Activated naive CD4-positive, alpha-beta T cell treated with anti-CD3 and anti-CD28 coated beads, Interleukin-2, amount 10 ng/mL, durations not matched to agents 7 days and 5 days (primary cell): Measurements from ENCODE around the gene MYO1E.
A peak's percentile ranks its signal among the peaks of the same experiment; 100 is the strongest.
"Not testable (repeated sequence)": the region's sequence is repeated elsewhere in the genome, so short reads cannot be mapped to it uniquely, and the experiment has no call there.

ENCODE experiments used
- CTCF ChIA-PET: fragments of 350-600 bp; sonication (Branson Sonifier 250); formaldehyde crosslinking; loops from one replicate; lab custom pipeline; 2021; ENCODE audit warnings: antibody characterized with exemption; lab: Charles Lee
- DNase-seq: peaks from one replicate; pipeline ENCODE4 v3.0.0-alpha.2; 2020
- H3K27ac Mint-ChIP-seq: one replicate; pipeline ENCODE4 v1.8.0; 2021; ENCODE audit warnings: mild to moderate bottlenecking, moderate library complexity, mixed read lengths
- H3K27me3 Mint-ChIP-seq: one replicate; pipeline ENCODE4 v1.8.0; 2021; ENCODE audit warnings: mild to moderate bottlenecking, mixed read lengths
- H3K36me3 Mint-ChIP-seq: one replicate; pipeline ENCODE4 v1.8.0; 2021; ENCODE audit warnings: mixed read lengths
- H3K4me1 Mint-ChIP-seq: one replicate; pipeline ENCODE4 v1.8.0; 2021; ENCODE audit warnings: mixed read lengths
- H3K4me3 Mint-ChIP-seq: one replicate; pipeline ENCODE4 v1.8.0; 2021; ENCODE audit warnings: mild to moderate bottlenecking, moderate library complexity, mixed read lengths
- H3K9me3 Mint-ChIP-seq: one replicate; pipeline ENCODE4 v1.8.0; 2021; ENCODE audit warnings: mixed read lengths

The MYO1E gene

GRCh38 chr15:59168536-59168935 is 204.1 kb downstream of the MYO1E start:
- Mint-ChIP-seq H3K9me3 (no peaks in the 10 kb centered on the region), H3K4me3 (no peak overlapping the region), H3K27me3 (no peaks in the 10 kb centered on the region), H3K4me1 (peaks cover 34% of the 10 kb centered on the region), H3K27ac (no peak overlapping the region), H3K36me3 (peaks cover 12% of the 10 kb centered on the region)
- DNase-seq = no peak
- CTCF ChIA-PET = no interaction called here

- CTCF ChIA-PET = interaction anchor here (1.1 kb wide), 1 partner anchor 29 kb away, joined by 4 read pairs; no protein-coding TSS in a partner anchor
- no peak for DNase-seq
- Mint-ChIP-seq H3K27me3 (no peaks in the 10 kb centered on the region), H3K4me3 (no peak overlapping the region), H3K36me3 (peaks cover 12% of the 10 kb centered on the region), H3K4me1 (peaks cover 34% of the 10 kb centered on the region), H3K9me3 (no peaks in the 10 kb centered on the region), H3K27ac (no peak overlapping the region)
Measured at GRCh38 chr15:59166601-59167265, 205.9 kb downstream of the MYO1E start.

DNA sequence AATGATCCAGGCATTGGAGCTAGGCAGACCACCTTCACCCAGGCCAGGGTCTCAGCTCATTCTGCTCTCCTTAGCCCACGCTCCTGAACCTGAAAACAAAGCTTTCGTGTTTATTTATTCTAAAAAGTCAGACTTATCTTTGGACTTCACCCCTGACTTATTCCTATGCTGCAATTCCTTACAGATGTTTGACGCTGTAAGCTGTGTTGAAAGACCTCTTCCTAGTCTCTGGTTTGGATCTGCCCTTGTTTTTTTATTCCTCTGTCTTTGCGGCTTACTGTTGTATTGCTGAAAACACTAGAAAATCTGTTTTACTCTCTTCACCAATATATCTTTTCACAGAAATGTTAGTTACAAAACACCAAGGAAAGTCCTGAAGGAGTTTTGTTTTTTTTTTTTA is 206.5 kb downstream of the MYO1E start:
- Mint-ChIP-seq H3K27me3 (no peaks in the 10 kb centered on the region), H3K9me3 (no peaks in the 10 kb centered on the region), H3K36me3 (peaks cover 12% of the 10 kb centered on the region), H3K4me3 (no peak overlapping the region), H3K27ac (peak overlapping the region; percentile 70), H3K4me1 (peaks cover 34% of the 10 kb centered on the region)
- no peak for DNase-seq
- CTCF ChIA-PET = interaction anchor here (1.1 to 2.5 kb wide), 3 partner anchors 28 to 363 kb away, joined by 4 to 9 read pairs (median 4); no protein-coding TSS in a partner anchor

DNA sequence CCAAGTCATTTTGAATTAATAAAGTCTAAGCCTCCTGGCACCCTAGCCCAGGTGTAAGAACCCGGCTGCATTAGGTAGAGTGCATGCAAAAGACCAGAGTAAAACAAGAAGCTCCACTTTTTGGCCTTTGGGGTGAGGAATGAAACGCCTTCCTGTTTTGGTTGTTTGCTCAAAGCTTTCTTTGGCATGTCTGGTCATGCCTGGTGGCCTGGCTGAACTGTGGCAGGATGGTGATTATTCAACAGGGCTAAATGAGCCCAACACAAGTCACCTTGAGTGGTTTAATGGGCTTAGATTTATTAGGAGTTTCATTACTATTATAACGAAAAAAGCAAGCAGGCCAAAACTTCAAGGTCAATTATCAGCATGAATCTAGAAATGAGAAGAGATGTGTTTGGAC is 206.9 kb downstream of the MYO1E start:
- no peaks in the 10 kb centered on the region for H3K27me3 Mint-ChIP-seq
- peak; percentile 27 for DNase-seq
- H3K27ac Mint-ChIP-seq = peak overlapping the region; percentile 70
- no peak overlapping the region for H3K4me3 Mint-ChIP-seq
- CTCF ChIA-PET = interaction anchor here (1.1 to 2.5 kb wide), 3 partner anchors 28 to 363 kb away, joined by 4 to 9 read pairs (median 4); no protein-coding TSS in a partner anchor
- peaks cover 12% of the 10 kb centered on the region for H3K36me3 Mint-ChIP-seq
- peaks cover 34% of the 10 kb centered on the region for H3K4me1 Mint-ChIP-seq
- no peaks in the 10 kb centered on the region for H3K9me3 Mint-ChIP-seq

DNA sequence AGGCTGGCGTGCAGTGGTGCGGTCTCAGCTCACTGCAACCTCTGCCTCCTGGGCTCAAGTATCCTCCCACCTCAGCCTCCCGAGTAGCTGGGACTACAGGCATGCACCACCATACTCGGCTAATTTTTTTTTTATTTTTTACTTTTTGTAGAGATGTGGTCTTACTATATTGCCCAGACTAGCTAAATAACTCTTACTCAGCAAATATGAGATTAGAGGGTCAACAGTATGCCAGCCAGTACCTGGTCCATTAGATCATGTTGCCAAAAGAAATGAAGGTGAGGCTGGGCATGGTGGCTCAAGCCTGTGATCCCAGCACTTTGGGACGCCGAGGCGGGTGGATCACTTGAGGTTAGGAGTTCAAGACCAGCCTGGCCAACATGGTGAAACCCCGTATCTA is 210.6 kb downstream of the MYO1E start:
- not testable (repeated sequence) for H3K4me3 Mint-ChIP-seq, H3K27ac Mint-ChIP-seq, DNase-seq, H3K27me3 Mint-ChIP-seq, H3K9me3 Mint-ChIP-seq
- CTCF ChIA-PET = interaction anchor here (0.8 to 1.0 kb wide), 4 partner anchors 8 to 250 kb away, joined by 3 to 7 read pairs (median 3); no protein-coding TSS in a partner anchor
- Mint-ChIP-seq H3K4me1 (peaks cover 19% of the 10 kb centered on the region), H3K36me3 (peaks cover 13% of the 10 kb centered on the region)

DNA sequence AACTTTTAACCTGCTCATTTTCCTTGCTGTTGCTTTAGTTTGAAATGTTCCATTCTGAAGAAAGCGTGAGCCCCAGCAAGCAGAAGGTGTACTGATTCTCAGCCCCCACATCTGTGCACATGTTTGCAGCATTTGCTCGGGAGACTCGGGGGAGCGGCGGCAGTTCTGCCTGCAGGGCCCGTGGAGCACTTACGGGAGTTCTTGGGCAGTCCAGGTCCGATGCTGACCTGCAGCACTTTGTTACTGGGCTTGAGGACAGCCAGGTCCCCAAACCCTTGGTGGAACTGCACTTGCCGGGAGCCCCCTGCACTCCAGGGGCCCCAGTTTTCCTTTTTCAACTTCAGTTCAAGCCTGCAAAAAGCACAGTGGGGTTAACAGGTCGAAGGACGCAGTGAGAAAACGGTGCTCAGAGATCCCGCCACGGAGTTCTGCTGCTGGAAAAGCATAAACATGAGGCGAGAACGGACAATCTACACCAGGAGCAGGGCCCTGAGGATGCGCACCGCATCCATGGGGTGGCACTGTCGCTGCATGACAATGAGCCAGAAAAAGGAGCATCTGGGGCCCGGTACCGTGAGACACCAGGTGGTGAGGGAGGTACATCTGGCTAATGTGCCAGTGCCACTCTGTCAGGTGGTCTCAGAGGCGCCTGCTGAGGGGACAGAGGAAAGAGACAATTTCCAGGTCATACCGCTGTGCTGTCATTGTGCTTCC is 211.6 kb downstream of the MYO1E start:
- H3K27me3 Mint-ChIP-seq = no peaks in the 10 kb centered on the region
- CTCF ChIA-PET = interaction anchor here (0.8 to 0.9 kb wide), 2 partner anchors 9 to 197 kb away, joined by 3 read pairs; no protein-coding TSS in a partner anchor
- no peak overlapping the region for H3K4me3 Mint-ChIP-seq
- no peak overlapping the region for H3K27ac Mint-ChIP-seq
- DNase-seq = peak; percentile 53
- H3K4me1 Mint-ChIP-seq = peaks cover 14% of the 10 kb centered on the region
- no peaks in the 10 kb centered on the region for H3K9me3 Mint-ChIP-seq
- H3K36me3 Mint-ChIP-seq = peaks cover 11% of the 10 kb centered on the region

- H3K36me3 Mint-ChIP-seq = peaks cover 2% of the 10 kb centered on the region
- no peaks in the 10 kb centered on the region for H3K27me3 Mint-ChIP-seq
- no peak overlapping the region for H3K4me3 Mint-ChIP-seq
- no peak for DNase-seq
- H3K27ac Mint-ChIP-seq = no peak overlapping the region
- CTCF ChIA-PET = interaction anchor here (1.4 kb wide), 1 partner anchor 430 kb away, joined by 3 read pairs; no protein-coding TSS in a partner anchor
- H3K9me3 Mint-ChIP-seq = no peaks in the 10 kb centered on the region
- no peaks in the 10 kb centered on the region for H3K4me1 Mint-ChIP-seq
Measured at GRCh38 chr15:59159210-59159609, 213.5 kb downstream of the MYO1E start.

GRCh38 chr15:59158701-59159034 is 214.0 kb downstream of the MYO1E start:
- no peak overlapping the region for H3K27ac Mint-ChIP-seq
- DNase-seq = no peak
- H3K27me3 Mint-ChIP-seq = no peaks in the 10 kb centered on the region
- H3K36me3 Mint-ChIP-seq = peaks cover 2% of the 10 kb centered on the region
- no peaks in the 10 kb centered on the region for H3K9me3 Mint-ChIP-seq
- H3K4me1 Mint-ChIP-seq = no peaks in the 10 kb centered on the region
- no peak overlapping the region for H3K4me3 Mint-ChIP-seq
- CTCF ChIA-PET = interaction anchor here (1.4 kb wide), 1 partner anchor 431 kb away, joined by 3 read pairs; no protein-coding TSS in a partner anchor

DNA sequence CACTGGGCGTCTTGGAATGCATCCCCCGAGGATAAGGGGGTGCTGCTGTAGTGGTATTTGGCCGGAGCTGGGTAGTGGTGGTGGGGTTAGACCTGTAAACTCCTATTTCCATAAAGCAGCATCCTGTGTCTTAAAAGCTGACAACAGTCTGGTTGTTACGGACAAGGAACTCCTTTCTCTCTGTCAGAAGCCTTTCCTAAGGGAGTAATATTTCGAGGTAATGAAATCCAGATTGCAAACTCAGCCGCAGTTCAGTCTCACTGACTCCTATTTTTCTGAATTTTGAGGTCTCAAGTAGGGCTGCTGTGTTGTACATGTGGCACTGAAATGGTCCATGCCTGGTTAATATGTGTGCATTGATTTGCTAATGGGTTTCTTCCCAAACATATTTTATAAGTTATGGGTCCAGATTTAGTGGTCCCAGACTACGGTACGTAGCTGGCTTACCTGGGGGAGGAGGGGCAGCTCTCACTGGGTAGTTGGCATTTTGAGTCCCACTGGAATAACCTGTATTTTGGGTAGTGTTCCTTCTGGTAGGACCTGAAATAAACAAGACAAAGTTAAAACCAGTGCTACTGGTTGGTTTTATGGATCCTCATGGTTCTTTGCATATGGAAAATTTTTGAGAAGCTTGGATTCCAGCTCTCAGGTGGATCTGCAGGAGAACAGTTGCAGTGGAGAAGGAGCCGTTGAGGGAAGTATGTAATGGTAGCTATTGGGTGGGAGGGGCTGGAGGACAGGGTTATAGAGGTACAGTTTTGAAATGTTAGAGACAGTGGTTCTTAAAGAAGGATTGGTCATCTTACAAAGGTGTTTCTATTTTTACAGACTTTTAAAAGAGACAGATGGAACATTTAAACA is 214.6 kb downstream of the MYO1E start:
- Mint-ChIP-seq H3K4me1 (no peaks in the 10 kb centered on the region), H3K36me3 (peaks cover 2% of the 10 kb centered on the region), H3K4me3 (no peak overlapping the region), H3K27me3 (no peaks in the 10 kb centered on the region), H3K9me3 (no peaks in the 10 kb centered on the region), H3K27ac (no peak overlapping the region)
- CTCF ChIA-PET = interaction anchor here (1.2 to 1.4 kb wide), 2 partner anchors 335 to 431 kb away, joined by 3 read pairs; no protein-coding TSS in a partner anchor
- DNase-seq = no peak

DNA sequence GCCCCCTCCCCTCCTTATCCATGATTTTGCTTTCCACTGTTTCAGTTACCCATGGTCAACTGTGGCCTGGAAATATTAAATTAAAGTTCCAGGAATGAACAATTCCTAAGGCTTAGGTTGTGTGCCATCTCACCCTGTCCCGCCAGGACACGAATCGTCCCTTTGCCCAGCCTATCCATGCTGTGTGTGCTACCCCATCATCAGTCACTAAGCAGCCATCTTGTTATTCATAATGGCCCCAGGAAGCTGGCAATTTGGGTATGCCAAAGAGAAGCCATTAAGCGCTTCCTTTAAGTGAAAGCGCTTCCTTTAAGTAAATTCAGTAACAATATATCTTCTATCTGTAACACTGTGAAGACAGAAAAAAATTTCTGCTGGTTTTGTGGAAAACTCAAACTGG is 215.3 kb downstream of the MYO1E start:
- no peaks in the 10 kb centered on the region for H3K4me1 Mint-ChIP-seq
- DNase-seq = no peak
- H3K9me3 Mint-ChIP-seq = no peaks in the 10 kb centered on the region
- CTCF ChIA-PET = interaction anchor here (1.2 kb wide), 1 partner anchor 336 kb away, joined by 3 read pairs; no protein-coding TSS in a partner anchor
- H3K27ac Mint-ChIP-seq = no peak overlapping the region
- H3K27me3 Mint-ChIP-seq = no peaks in the 10 kb centered on the region
- peaks cover 5% of the 10 kb centered on the region for H3K36me3 Mint-ChIP-seq
- H3K4me3 Mint-ChIP-seq = no peak overlapping the region

GRCh38 chr15:59155431-59155830 is 217.2 kb downstream of the MYO1E start:
- no peak for DNase-seq
- peaks cover 5% of the 10 kb centered on the region for H3K36me3 Mint-ChIP-seq
- H3K27ac Mint-ChIP-seq = no peak overlapping the region
- H3K4me1 Mint-ChIP-seq = no peaks in the 10 kb centered on the region
- no peak overlapping the region for H3K4me3 Mint-ChIP-seq
- CTCF ChIA-PET = no interaction called here
- no peaks in the 10 kb centered on the region for H3K27me3 Mint-ChIP-seq
- no peaks in the 10 kb centered on the region for H3K9me3 Mint-ChIP-seq

- Mint-ChIP-seq H3K27ac (no peak overlapping the region), H3K4me1 (no peaks in the 10 kb centered on the region), H3K36me3 (peaks cover 5% of the 10 kb centered on the region), H3K27me3 (no peaks in the 10 kb centered on the region), H3K9me3 (no peaks in the 10 kb centered on the region), H3K4me3 (no peak overlapping the region)
- DNase-seq = no peak
- CTCF ChIA-PET = no interaction called here
Measured at GRCh38 chr15:59154243-59154642, 218.4 kb downstream of the MYO1E start.

GRCh38 chr15:59153466-59153865 is 219.2 kb downstream of the MYO1E start:
- CTCF ChIA-PET = no interaction called here
- H3K27me3 Mint-ChIP-seq = no peaks in the 10 kb centered on the region
- no peak for DNase-seq
- H3K36me3 Mint-ChIP-seq = peaks cover 5% of the 10 kb centered on the region
- H3K4me1 Mint-ChIP-seq = no peaks in the 10 kb centered on the region
- H3K27ac Mint-ChIP-seq = no peak overlapping the region
- H3K9me3 Mint-ChIP-seq = no peaks in the 10 kb centered on the region
- no peak overlapping the region for H3K4me3 Mint-ChIP-seq
